A549 treated with AZD9567 at 1 μM for 4 hours (cell line): Measurements from ENCODE around the gene RHBDD1. TPM values are rescaled to one million over a fixed set of nuclear protein-coding genes. Genes with fewer than 3 reads are reported as not detected.

Experiments
- total RNA-seq: library from RNA; stranded (reverse); fragments of 200-300 nt; extraction: Qiagen RNA extraction; gene quantifications from 5 replicates; pipeline ENCODE4 v1.2.3, GENCODE V29; 2022; ENCODE audit not compliant: insufficient read depth

The RHBDD1 gene, protein sequence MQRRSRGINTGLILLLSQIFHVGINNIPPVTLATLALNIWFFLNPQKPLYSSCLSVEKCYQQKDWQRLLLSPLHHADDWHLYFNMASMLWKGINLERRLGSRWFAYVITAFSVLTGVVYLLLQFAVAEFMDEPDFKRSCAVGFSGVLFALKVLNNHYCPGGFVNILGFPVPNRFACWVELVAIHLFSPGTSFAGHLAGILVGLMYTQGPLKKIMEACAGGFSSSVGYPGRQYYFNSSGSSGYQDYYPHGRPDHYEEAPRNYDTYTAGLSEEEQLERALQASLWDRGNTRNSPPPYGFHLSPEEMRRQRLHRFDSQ
- total RNA-seq = 7.8 to 10.6 TPM (median 8.8 TPM) in 5 replicates

DNA sequence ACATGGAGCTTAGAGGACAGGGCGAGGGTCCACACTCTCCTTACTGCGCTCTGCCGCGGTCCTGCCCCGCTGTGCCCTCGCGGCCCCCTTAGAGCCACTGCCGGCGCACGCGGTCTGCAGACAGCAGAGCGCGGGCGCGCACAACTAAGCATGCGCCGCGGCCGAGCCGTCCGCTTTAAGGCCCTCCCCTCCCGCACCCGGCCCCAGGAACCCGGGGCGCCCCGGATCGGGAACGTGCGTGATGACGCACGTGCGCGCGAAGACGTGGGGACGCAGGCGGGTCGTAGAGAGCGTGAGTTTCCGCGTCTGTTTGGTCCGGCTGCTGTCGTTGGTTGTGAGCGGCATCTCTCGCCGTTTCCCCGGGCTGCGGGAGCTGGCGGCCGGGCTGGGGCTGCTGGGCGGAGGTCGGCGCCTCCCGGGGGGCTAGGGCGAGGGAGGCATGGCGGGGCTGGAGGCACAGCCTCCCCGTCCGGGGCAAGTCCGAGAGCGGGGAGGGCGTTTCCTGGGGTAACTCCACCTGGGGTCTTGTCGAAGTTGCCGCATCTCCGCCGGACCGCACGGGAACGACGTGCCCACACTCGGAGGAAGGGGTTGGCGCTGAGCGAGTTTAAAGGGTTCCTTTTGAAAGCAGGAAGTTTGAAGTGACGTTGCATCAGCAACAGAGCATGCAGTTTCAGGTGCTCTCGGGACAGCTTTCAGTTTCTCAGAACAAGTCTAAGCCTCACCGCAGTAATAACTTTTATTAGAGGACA is at the start of gene RHBDD1:
Gene RHBDD1, plus strand, starts transcription at position 259 of the 752 bp plus-strand sequence. CDS start 28,640 bp downstream, outside the sequence.

DNA sequence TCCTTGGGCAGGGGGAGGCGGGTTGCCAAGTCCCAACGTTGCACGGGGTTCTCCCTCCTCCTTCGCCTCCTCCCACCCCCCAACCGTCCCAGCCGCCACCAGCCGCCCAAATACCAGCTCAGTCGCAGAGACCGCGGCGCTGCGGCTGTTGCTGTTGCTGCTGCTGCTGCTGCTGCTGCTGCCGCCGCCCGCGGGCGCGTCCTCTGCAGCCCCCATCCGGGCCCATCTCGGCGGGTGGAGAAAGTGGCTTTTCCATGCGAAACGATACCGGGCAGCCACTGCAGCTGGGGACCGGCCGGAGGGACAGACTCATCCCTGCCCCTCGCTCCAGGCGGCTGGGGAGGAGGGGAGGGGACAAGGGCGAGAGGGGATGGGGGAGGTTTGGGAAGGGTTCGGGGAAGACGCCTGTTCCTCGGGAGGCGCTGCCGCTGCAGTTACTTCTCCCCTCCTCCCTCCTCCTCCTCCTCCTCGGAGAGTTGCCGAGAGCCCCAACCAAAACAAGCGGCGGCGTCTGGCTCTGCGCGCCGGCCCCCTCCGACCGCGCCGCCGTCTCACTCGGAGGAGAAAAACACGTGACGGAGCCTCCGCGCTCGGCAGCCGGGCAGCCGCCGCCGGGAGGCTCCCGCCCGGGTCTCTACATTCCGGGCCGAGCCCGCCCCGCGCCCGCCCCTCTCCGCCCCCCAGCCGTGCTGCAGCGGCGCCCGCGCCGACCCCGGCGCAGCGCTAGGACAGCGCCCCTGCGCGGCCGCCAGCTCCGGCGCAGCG is 36.5 kb upstream of the RHBDD1 start, which contains the start of gene IRS1:
Gene IRS1, minus strand, starts transcription at position 610 of the 765 bp plus-strand sequence. CDS start 1,082 bp downstream, outside the sequence.

Other genes with a start within 250 kb of the RHBDD1 start
- gene IRS1, start 36.2 kb upstream of the RHBDD1 start, total RNA-seq = 9.7 to 13.8 TPM (median 12.7 TPM) in 5 replicates